Sigmoid colon (tissue), 4 donors: Measurements from ENCODE around the gene PSMG3.

Source experiments
- EP300 ChIP-seq, 4 donors: sonication (generic); formaldehyde crosslinking; IDR thresholded peaks; one replicate each; pipeline ENCODE4 v1.6.1; 2017; ENCODE audit warnings: antibody characterized with exemption in 4 of 4
- POLR2A ChIP-seq, 2 donors: fragments of 450-650 bp; IDR thresholded peaks; one replicate each; pipeline ENCODE4 v1.6.1; 2016; ENCODE audit warnings: antibody characterized with exemption in 2 of 2, mild to moderate bottlenecking in 2 of 2, moderate library complexity in 2 of 2
- POLR2AphosphoS5 ChIP-seq, 4 donors: sonication (generic); formaldehyde crosslinking; IDR thresholded peaks; one replicate each; pipeline ENCODE4 v1.6.1; 2017; ENCODE audit warnings: antibody characterized with exemption in 4 of 4
- TF ChIP-seq, protein P1 (sequence below), 4 experiments: fragments of 450-650 bp in 3 of 4; fragments of 200-600 bp in 1 of 4; IDR thresholded peaks; one replicate each; pipeline ENCODE4 v1.5.1; 2016 to 2019; ENCODE audit warnings: antibody characterized with exemption in 4 of 4, mild to moderate bottlenecking in 3 of 4, moderate library complexity in 2 of 4

- TF ChIP-seq, protein P1, sequence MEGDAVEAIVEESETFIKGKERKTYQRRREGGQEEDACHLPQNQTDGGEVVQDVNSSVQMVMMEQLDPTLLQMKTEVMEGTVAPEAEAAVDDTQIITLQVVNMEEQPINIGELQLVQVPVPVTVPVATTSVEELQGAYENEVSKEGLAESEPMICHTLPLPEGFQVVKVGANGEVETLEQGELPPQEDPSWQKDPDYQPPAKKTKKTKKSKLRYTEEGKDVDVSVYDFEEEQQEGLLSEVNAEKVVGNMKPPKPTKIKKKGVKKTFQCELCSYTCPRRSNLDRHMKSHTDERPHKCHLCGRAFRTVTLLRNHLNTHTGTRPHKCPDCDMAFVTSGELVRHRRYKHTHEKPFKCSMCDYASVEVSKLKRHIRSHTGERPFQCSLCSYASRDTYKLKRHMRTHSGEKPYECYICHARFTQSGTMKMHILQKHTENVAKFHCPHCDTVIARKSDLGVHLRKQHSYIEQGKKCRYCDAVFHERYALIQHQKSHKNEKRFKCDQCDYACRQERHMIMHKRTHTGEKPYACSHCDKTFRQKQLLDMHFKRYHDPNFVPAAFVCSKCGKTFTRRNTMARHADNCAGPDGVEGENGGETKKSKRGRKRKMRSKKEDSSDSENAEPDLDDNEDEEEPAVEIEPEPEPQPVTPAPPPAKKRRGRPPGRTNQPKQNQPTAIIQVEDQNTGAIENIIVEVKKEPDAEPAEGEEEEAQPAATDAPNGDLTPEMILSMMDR (IDR thresholded peaks at IDR 0.05) = no peak
- TF ChIP-seq POLR2A (IDR thresholded peaks at IDR 0.05) (no peak), POLR2AphosphoS5 (IDR thresholded peaks at IDR 0.05) (no peak), EP300 (IDR thresholded peaks at IDR 0.05) (no peak)
Observed at GRCh38 chr7:1595636-1596035, 25.8 kb upstream of the PSMG3 start.
